Left ventricle myocardium inferior (tissue), 1 donor: Measurements from ENCODE around the gene CDKL2. TPM values are rescaled to one million over a fixed set of nuclear protein-coding genes. Genes with fewer than 3 reads are reported as not detected.

ENCODE experiments used
- DNase-seq: peaks from one replicate; pipeline ENCODE4 v3.0.0-alpha.2; 2020
- H3K27ac ChIP-seq: fragments of 200-600 bp; replicated peaks from 2 replicates; pipeline ENCODE4 v1.8.0; 2021
- H3K27me3 ChIP-seq: fragments of 200-600 bp; 2 replicates; pipeline ENCODE4 v1.8.0; 2021; ENCODE audit warnings: low read depth
- H3K36me3 ChIP-seq: fragments of 200-600 bp; 2 replicates; pipeline ENCODE4 v1.8.0; 2021
- H3K4me1 ChIP-seq: fragments of 200-600 bp; 2 replicates; pipeline ENCODE4 v1.8.0; 2021
- H3K4me3 ChIP-seq: fragments of 200-600 bp; 2 replicates; pipeline ENCODE4 v1.8.0; 2021; ENCODE audit warnings: mild to moderate bottlenecking, moderate library complexity
- H3K9me3 ChIP-seq: fragments of 200-600 bp; replicated peaks from 2 replicates; pipeline ENCODE4 v1.8.0; 2021
- CTCF ChIP-seq: fragments of 200-600 bp; IDR thresholded peaks from 2 replicates; pipeline ENCODE4 v1.8.0; 2021; ENCODE audit warnings: antibody characterized with exemption, mild to moderate bottlenecking, borderline replicate concordance
- intact Hi-C: fragments of 100-400 bp; cut with micrococcal nuclease; formaldehyde crosslinking; loops from one replicate; pipeline ENCODE4 v1.11.0; 2022
- total RNA-seq: library from RNA; stranded (reverse); fragmentation: NEBNext Ultra II Directional; extraction: Animal tissue kit (Norgen Biotek cat#: 25700); gene quantifications from one replicate; pipeline ENCODE4 v1.2.1, GENCODE V29; 2021
- donor health status: DM: no; HTN: yes; CAD: no; lungs with severe emphysema.

CDKL2 gene
- total RNA-seq, 1 donor from 2014 or later, result 0.11 TPM

GRCh38 chr4:75630937-75631329 lies 605 bp upstream of the CDKL2 start:
- Histone ChIP-seq H3K9me3 (no peaks in the 10 kb centered on the region), H3K27ac (no peak overlapping the region), H3K4me3 (peak overlapping the region; percentile 70), H3K27me3 (no peaks in the 10 kb centered on the region), H3K36me3 (no peaks in the 10 kb centered on the region), H3K4me1 (peaks cover 12% of the 10 kb centered on the region)
- no peak for DNase-seq
- intact Hi-C loops, result no loop called here
- no peak for TF ChIP-seq CTCF

- no peaks in the 10 kb centered on the region for H3K36me3 ChIP-seq
- peaks cover 12% of the 10 kb centered on the region for H3K4me1 ChIP-seq
- H3K27me3 ChIP-seq, result no peaks in the 10 kb centered on the region
- intact Hi-C loops, result no loop called here
- no peak overlapping the region for H3K4me3 ChIP-seq
- no peak for TF ChIP-seq CTCF
- H3K9me3 ChIP-seq, result no peaks in the 10 kb centered on the region
- DNase-seq, result no peak
- H3K27ac ChIP-seq, result no peak overlapping the region
Observed at GRCh38 chr4:75629239-75629638, 1.1 kb downstream of the CDKL2 start.

- no peak overlapping the region for H3K4me3 ChIP-seq
- no peaks in the 10 kb centered on the region for H3K9me3 ChIP-seq
- DNase-seq, result no peak
- no peak for TF ChIP-seq CTCF
- no peaks in the 10 kb centered on the region for H3K4me1 ChIP-seq
- H3K27me3 ChIP-seq, result no peaks in the 10 kb centered on the region
- intact Hi-C loops, result no loop called here
- H3K36me3 ChIP-seq, result no peaks in the 10 kb centered on the region
- no peak overlapping the region for H3K27ac ChIP-seq
Observed at GRCh38 chr4:75623026-75623425, 7.3 kb downstream of the CDKL2 start.

- no peak for TF ChIP-seq CTCF
- Histone ChIP-seq H3K4me1 (no peaks in the 10 kb centered on the region), H3K9me3 (peaks cover 6% of the 10 kb centered on the region), H3K36me3 (no peaks in the 10 kb centered on the region), H3K27me3 (no peaks in the 10 kb centered on the region), H3K27ac (no peak overlapping the region), H3K4me3 (no peak overlapping the region)
- intact Hi-C loops, result no loop called here
- no peak for DNase-seq
Observed at GRCh38 chr4:75621715-75622114, 8.6 kb downstream of the CDKL2 start.

- Histone ChIP-seq H3K27me3 (no peaks in the 10 kb centered on the region), H3K27ac (no peak overlapping the region), H3K36me3 (no peaks in the 10 kb centered on the region), H3K4me1 (no peaks in the 10 kb centered on the region), H3K4me3 (no peak overlapping the region), H3K9me3 (peaks cover 7% of the 10 kb centered on the region)
- TF ChIP-seq CTCF, result no peak
- intact Hi-C loops, result no loop called here
- no peak for DNase-seq
Observed at GRCh38 chr4:75612306-75612705, 18.0 kb downstream of the CDKL2 start.

- Histone ChIP-seq H3K4me3 (no peak overlapping the region), H3K27me3 (no peaks in the 10 kb centered on the region), H3K4me1 (no peaks in the 10 kb centered on the region), H3K36me3 (no peaks in the 10 kb centered on the region), H3K9me3 (no peaks in the 10 kb centered on the region), H3K27ac (no peak overlapping the region)
- DNase-seq, result no peak
- TF ChIP-seq CTCF, result no peak
- intact Hi-C loops, result no loop called here
Observed at GRCh38 chr4:75605928-75606327, 24.4 kb downstream of the CDKL2 start.
